Neuronal stem cell (in vitro differentiated cells): ENCODE data around the gene LTB.
A peak's percentile ranks its signal among the peaks of the same experiment; 100 is the strongest.

ENCODE experiments used
- DNase-seq: peaks from one replicate; pipeline ENCODE4 v3.0.0-alpha.2; 2013; ENCODE audit warnings: low spot score
- H2AFZ ChIP-seq: one replicate; pipeline ENCODE4 v1.6.1; 2013; ENCODE audit warnings: mild to moderate bottlenecking, low read length, inconsistent platforms
- H2AK5ac ChIP-seq: 2 replicates; pipeline ENCODE4 v1.6.1; 2013; ENCODE audit warnings: low read depth, mild to moderate bottlenecking, inconsistent platforms, low read length, moderate library complexity, mixed read lengths
- H2BK120ac ChIP-seq: 2 replicates; pipeline ENCODE4 v1.6.1; 2013; ENCODE audit warnings: low read depth, mild to moderate bottlenecking, inconsistent platforms, low read length, moderate library complexity, mixed read lengths
- H2BK12ac ChIP-seq: one replicate; pipeline ENCODE4 v1.6.1; 2013; ENCODE audit warnings: low read length, inconsistent platforms
- H2BK15ac ChIP-seq: 2 replicates; pipeline ENCODE4 v1.6.1; 2013; ENCODE audit warnings: mild to moderate bottlenecking, low read length, inconsistent platforms, mixed read lengths
- H2BK5ac ChIP-seq: one replicate; pipeline ENCODE4 v1.6.1; 2013; ENCODE audit warnings: inconsistent platforms, mild to moderate bottlenecking, low read length, moderate library complexity
- H3K14ac ChIP-seq: one replicate; pipeline ENCODE4 v1.6.1; 2013; ENCODE audit warnings: low read length, inconsistent platforms
- H3K18ac ChIP-seq: 2 replicates; pipeline ENCODE4 v1.6.1; 2013; ENCODE audit warnings: low read length, inconsistent platforms
- H3K23ac ChIP-seq: 2 replicates; pipeline ENCODE4 v1.6.1; 2013; ENCODE audit warnings: low read depth, mild to moderate bottlenecking, mixed read lengths, low read length, inconsistent platforms; ENCODE audit not compliant: poor library complexity
- H3K27ac ChIP-seq: replicated peaks from 3 replicates; pipeline ENCODE4 v1.5.1; 2013; ENCODE audit warnings: low read length, inconsistent platforms
- H3K27me3 ChIP-seq, 3 experiments: 2 replicates each; pipeline ENCODE4 v1.6.1; 2013; ENCODE audit warnings: low read length in 3 of 3, mild to moderate bottlenecking in 2 of 3, inconsistent platforms in 1 of 3, low read depth in 1 of 3, mixed read lengths in 1 of 3, moderate library complexity in 1 of 3; ENCODE audit not compliant: control insufficient read depth in 3 of 3, insufficient read depth in 3 of 3
- H3K36me3 ChIP-seq, 2 donors: replicated peaks in 1 of 2; 2 replicates each; pipeline ENCODE4 v1.6.1; 2013; ENCODE audit warnings: low read length in 2 of 2; ENCODE audit not compliant: control insufficient read depth in 2 of 2, insufficient read depth in 2 of 2
- H3K4ac ChIP-seq: 2 replicates; pipeline ENCODE4 v1.6.1; 2013; ENCODE audit warnings: inconsistent platforms, mild to moderate bottlenecking, low read length, moderate library complexity
- H3K4me1 ChIP-seq, 2 donors: 1 replicate in 1 of 2; 2 replicates in 1 of 2; pipeline ENCODE4 v1.6.1; 2013; ENCODE audit warnings: low read length in 2 of 2, low read depth in 1 of 2; ENCODE audit not compliant: control insufficient read depth in 2 of 2, insufficient read depth in 1 of 2
- H3K4me2 ChIP-seq: one replicate; pipeline ENCODE4 v1.6.1; 2013; ENCODE audit warnings: mild to moderate bottlenecking, low read length, inconsistent platforms; ENCODE audit not compliant: insufficient read depth, poor library complexity, severe bottlenecking
- H3K4me3 ChIP-seq, 2 donors: 2 replicates each; pipeline ENCODE4 v1.5.1; 2013; ENCODE audit warnings: low read length in 2 of 2, mild to moderate bottlenecking in 2 of 2, inconsistent platforms in 1 of 2, moderate library complexity in 1 of 2
- H3K79me1 ChIP-seq: one replicate; pipeline ENCODE4 v1.6.1; 2013; ENCODE audit warnings: low read depth, mild to moderate bottlenecking, inconsistent platforms, low read length, moderate library complexity
- H3K9ac ChIP-seq: one replicate; pipeline ENCODE4 v1.6.1; 2013; ENCODE audit warnings: mild to moderate bottlenecking, low read depth, low read length, inconsistent platforms; ENCODE audit not compliant: poor library complexity
- H3K9me3 ChIP-seq, 2 donors: replicated peaks in 1 of 2; 2 replicates each; pipeline versions ENCODE3 to v1.6.1; 2013; ENCODE audit warnings: low read length in 2 of 2, mild to moderate bottlenecking in 2 of 2, inconsistent platforms in 1 of 2, low read depth in 1 of 2, mixed read lengths in 1 of 2, moderate library complexity in 1 of 2; ENCODE audit not compliant: control insufficient read depth in 2 of 2, insufficient read depth in 1 of 2
- H4K8ac ChIP-seq: one replicate; pipeline ENCODE4 v1.6.1; 2013; ENCODE audit warnings: low read depth, mild to moderate bottlenecking, inconsistent platforms, low read length, moderate library complexity
- H4K91ac ChIP-seq: one replicate; pipeline ENCODE4 v1.6.1; 2013; ENCODE audit warnings: low read length, low read depth, mild to moderate bottlenecking, inconsistent platforms; ENCODE audit not compliant: poor library complexity
- WGBS, 2 donors: extraction: QIAGEN DNeasy Blood & Tissue Kit; methylation state at CpG; one replicate each; pipeline ENCODE4 v1.1.7; 2013; ENCODE audit warnings: missing lambda C conversion rate in 2 of 2, mixed read lengths in 1 of 2; ENCODE audit not compliant: insufficient read length in 2 of 2, insufficient replicate concordance in 1 of 2; ENCODE audit errors: extremely low coverage in 2 of 2; 5-methylcytosine and 5-hydroxymethylcytosine counted together

LTB gene

DNA sequence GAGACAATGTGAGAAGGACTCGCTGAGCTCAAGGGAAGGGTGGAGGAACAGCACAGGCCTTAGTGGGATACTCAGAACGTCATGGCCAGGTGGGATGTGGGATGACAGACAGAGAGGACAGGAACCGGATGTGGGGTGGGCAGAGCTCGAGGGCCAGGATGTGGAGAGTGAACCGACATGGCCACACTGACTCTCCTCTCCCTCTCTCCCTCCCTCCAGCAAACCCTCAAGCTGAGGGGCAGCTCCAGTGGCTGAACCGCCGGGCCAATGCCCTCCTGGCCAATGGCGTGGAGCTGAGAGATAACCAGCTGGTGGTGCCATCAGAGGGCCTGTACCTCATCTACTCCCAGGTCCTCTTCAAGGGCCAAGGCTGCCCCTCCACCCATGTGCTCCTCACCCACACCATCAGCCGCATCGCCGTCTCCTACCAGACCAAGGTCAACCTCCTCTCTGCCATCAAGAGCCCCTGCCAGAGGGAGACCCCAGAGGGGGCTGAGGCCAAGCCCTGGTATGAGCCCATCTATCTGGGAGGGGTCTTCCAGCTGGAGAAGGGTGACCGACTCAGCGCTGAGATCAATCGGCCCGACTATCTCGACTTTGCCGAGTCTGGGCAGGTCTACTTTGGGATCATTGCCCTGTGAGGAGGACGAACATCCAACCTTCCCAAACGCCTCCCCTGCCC lies 5.2 kb downstream of the LTB start:
- Histone ChIP-seq H3K4me3 (no peak overlapping the region), H2BK5ac (no peak overlapping the region), H2BK120ac (no peak overlapping the region), H3K4me2 (no peak overlapping the region), H2BK12ac (no peak overlapping the region), H3K4me1 (peaks cover 2 to 8% of the 10 kb centered on the region in 2 donors), H2AFZ (no peak overlapping the region), H3K9ac (no peak overlapping the region), H3K27ac (no peak overlapping the region), H2AK5ac (no peak overlapping the region), H3K18ac (peak overlapping the region; percentile 13), H4K91ac (no peak overlapping the region), H4K8ac (no peak overlapping the region), H2BK15ac (no peak overlapping the region), H3K14ac (no peak overlapping the region), H3K27me3 (peaks cover 0 to 48% (median 11%) of the 10 kb centered on the region in 3 experiments), H3K9me3 (no peaks in the 10 kb centered on the region), H3K79me1 (no peaks in the 10 kb centered on the region), H3K23ac (peak overlapping the region; percentile 38), H3K4ac (no peak overlapping the region), H3K36me3 (no peaks in the 10 kb centered on the region)
- DNase-seq: no peak
- WGBS, 2 donors: no CpG with 5 or more reads among the region's 19 CpGs

DNA sequence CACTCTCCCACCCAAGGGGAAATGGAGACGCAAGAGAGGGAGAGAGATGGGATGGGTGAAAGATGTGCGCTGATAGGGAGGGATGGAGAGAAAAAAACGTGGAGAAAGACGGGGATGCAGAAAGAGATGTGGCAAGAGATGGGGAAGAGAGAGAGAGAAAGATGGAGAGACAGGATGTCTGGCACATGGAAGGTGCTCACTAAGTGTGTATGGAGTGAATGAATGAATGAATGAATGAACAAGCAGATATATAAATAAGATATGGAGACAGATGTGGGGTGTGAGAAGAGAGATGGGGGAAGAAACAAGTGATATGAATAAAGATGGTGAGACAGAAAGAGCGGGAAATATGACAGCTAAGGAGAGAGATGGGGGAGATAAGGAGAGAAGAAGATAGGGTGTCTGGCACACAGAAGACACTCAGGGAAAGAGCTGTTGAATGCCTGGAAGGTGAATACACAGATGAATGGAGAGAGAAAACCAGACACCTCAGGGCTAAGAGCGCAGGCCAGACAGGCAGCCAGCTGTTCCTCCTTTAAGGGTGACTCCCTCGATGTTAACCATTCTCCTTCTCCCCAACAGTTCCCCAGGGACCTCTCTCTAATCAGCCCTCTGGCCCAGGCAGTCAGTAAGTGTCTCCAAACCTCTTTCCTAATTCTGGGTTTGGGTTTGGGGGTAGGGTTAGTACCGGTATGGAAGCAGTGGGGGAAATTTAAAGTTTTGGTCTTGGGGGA lies 6.1 kb downstream of the LTB start:
- no peak overlapping the region for H2BK15ac ChIP-seq
- H3K36me3 ChIP-seq: no peaks in the 10 kb centered on the region
- H3K14ac ChIP-seq: no peak overlapping the region
- no peak overlapping the region for H2AFZ ChIP-seq
- H2BK12ac ChIP-seq: no peak overlapping the region
- H3K79me1 ChIP-seq: no peaks in the 10 kb centered on the region
- H2BK120ac ChIP-seq: no peak overlapping the region
- no peak overlapping the region for H3K9ac ChIP-seq
- no peak overlapping the region for H4K8ac ChIP-seq
- no peak overlapping the region for H3K18ac ChIP-seq
- no peak for DNase-seq
- H2BK5ac ChIP-seq: no peak overlapping the region
- no peak overlapping the region for H3K23ac ChIP-seq
- H3K27me3 ChIP-seq: peaks cover 0 to 52% (median 3%) of the 10 kb centered on the region in 3 experiments
- no peaks in the 10 kb centered on the region for H3K9me3 ChIP-seq
- no peak overlapping the region for H2AK5ac ChIP-seq
- WGBS, 2 donors: 100% methylated on average over 5 of the region's 8 CpGs; no CpG with 5 or more reads in 1 of the 2 donors
- H4K91ac ChIP-seq: no peak overlapping the region
- H3K4me3 ChIP-seq: no peak overlapping the region
- peaks cover 2 to 7% of the 10 kb centered on the region in 2 donors for H3K4me1 ChIP-seq
- no peak overlapping the region for H3K4me2 ChIP-seq
- H3K4ac ChIP-seq: no peak overlapping the region
- no peak overlapping the region for H3K27ac ChIP-seq

- Histone ChIP-seq H2AK5ac (peak within 1 kb of the TSS; percentile 19), H3K4me2 (no peak within 1 kb of the TSS), H3K4me1 (peaks cover 0 to 4% of the 10 kb centered on the region in 2 donors), H3K4ac (no peak within 1 kb of the TSS), H2BK120ac (no peak within 1 kb of the TSS), H2BK12ac (no peak within 1 kb of the TSS), H3K23ac (no peak within 1 kb of the TSS), H3K14ac (no peak within 1 kb of the TSS), H3K79me1 (no peaks in the 10 kb centered on the region), H2AFZ (no peak within 1 kb of the TSS), H3K4me3 (no peak within 1 kb of the TSS), H3K27me3 (peaks cover 0 to 50% (median under 1%) of the 10 kb centered on the region in 3 experiments), H3K27ac (no peak within 1 kb of the TSS), H2BK15ac (no peak within 1 kb of the TSS), H3K9me3 (no peaks in the 10 kb centered on the region), H3K9ac (no peak within 1 kb of the TSS), H4K91ac (no peak within 1 kb of the TSS), H4K8ac (no peak within 1 kb of the TSS), H2BK5ac (no peak within 1 kb of the TSS), H3K18ac (no peak within 1 kb of the TSS), H3K36me3 (no peaks in the 10 kb centered on the region)
- WGBS, 2 donors: no CpG with 5 or more reads among the region's 19 CpGs
- DNase-seq: no peak
Measured at GRCh38 chr6:31575335-31575901, 6.8 kb downstream of the LTB start, which contains the start of gene TNF. TNF (plus strand) TSS chr6:31575565; CDS start chr6:31575742, 177 bp downstream.
